ENCODE measurements around the gene SCARB1. TPM values are rescaled to one million over a fixed set of nuclear protein-coding genes. Genes with fewer than 3 reads are reported as not detected.
A peak's percentile ranks its signal among the peaks of the same experiment; 100 is the strongest.

SCARB1 gene
- total RNA-seq, 1 donor from 2014 or later: 24.0 TPM

DNA sequence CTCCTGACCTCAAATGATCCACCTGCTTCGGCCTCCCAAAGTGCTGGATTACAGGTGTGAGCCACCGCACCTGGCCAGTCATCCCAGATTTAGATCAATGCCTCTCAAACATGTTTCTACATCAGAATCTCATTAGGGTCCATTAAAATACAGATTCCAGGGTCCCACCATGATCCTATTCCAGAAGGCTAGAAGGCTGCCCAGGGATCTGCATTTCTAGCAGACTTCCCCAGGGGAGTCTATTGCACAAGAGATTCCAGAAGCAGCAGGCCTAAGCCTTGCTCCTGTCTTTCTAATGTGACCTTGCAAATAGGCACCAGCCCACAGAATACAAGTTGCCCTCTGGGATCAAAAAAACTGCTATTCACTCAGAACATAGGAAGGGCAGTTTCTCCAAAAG is 81.5 kb downstream of the SCARB1 start:
- ATAC-seq: no peak
- no peak overlapping the region for H3K4me3 ChIP-seq
- H3K27ac ChIP-seq: no peak overlapping the region
- H3K27me3 ChIP-seq (ENCODE audit: low read depth): no peaks in the 10 kb centered on the region
- H3K4me1 ChIP-seq: no peaks in the 10 kb centered on the region
- H3K36me3 ChIP-seq: peaks cover 28% of the 10 kb centered on the region
- no peak for TF ChIP-seq CTCF (IDR thresholded peaks at IDR 0.05)
- no peak for DNase-seq
- H3K9me3 ChIP-seq: no peaks in the 10 kb centered on the region
- intact Hi-C loops (cut with DNase I): no loop called here

GRCh38 chr12:124780752-124781685 is 82.6 kb downstream of the SCARB1 start:
- Histone ChIP-seq H3K4me3 (no peak overlapping the region), H3K9me3 (no peaks in the 10 kb centered on the region), H3K4me1 (peaks cover 5% of the 10 kb centered on the region), H3K27ac (no peak overlapping the region), H3K36me3 (peaks cover 25% of the 10 kb centered on the region), H3K27me3 (ENCODE audit: low read depth) (no peaks in the 10 kb centered on the region)
- TF ChIP-seq CTCF (IDR thresholded peaks at IDR 0.05): no peak
- peak in 1 of 2 donors; percentile 10 for ATAC-seq
- no peak for DNase-seq
- intact Hi-C loops (cut with DNase I): no loop called here

DNA sequence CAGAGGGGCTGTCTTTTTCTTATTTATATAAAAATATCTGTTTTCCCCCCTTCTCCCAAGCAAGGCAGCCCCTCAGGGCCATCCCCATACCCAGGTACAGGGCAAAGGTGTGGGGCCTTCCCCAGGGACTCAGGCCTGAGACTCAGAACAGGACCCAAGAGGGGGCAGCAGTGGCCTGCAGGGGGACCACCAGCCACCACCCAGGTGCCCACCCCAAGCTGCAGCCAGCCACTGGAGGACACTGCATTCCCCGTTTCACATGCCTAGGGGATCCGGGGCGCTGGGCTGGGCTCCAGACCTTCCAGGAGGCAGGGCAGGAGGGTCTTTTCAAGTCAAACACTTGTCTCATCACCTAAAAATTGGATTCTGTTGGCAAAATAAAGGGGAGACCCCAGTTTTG is 83.3 kb downstream of the SCARB1 start:
- Histone ChIP-seq H3K9me3 (no peaks in the 10 kb centered on the region), H3K4me3 (no peak overlapping the region), H3K27ac (no peak overlapping the region), H3K36me3 (peaks cover 19% of the 10 kb centered on the region), H3K4me1 (peaks cover 12% of the 10 kb centered on the region), H3K27me3 (ENCODE audit: low read depth) (no peaks in the 10 kb centered on the region)
- ATAC-seq: no peak
- intact Hi-C loops (cut with DNase I): no loop called here
- TF ChIP-seq CTCF (IDR thresholded peaks at IDR 0.05): no peak
- no peak for DNase-seq

DNA sequence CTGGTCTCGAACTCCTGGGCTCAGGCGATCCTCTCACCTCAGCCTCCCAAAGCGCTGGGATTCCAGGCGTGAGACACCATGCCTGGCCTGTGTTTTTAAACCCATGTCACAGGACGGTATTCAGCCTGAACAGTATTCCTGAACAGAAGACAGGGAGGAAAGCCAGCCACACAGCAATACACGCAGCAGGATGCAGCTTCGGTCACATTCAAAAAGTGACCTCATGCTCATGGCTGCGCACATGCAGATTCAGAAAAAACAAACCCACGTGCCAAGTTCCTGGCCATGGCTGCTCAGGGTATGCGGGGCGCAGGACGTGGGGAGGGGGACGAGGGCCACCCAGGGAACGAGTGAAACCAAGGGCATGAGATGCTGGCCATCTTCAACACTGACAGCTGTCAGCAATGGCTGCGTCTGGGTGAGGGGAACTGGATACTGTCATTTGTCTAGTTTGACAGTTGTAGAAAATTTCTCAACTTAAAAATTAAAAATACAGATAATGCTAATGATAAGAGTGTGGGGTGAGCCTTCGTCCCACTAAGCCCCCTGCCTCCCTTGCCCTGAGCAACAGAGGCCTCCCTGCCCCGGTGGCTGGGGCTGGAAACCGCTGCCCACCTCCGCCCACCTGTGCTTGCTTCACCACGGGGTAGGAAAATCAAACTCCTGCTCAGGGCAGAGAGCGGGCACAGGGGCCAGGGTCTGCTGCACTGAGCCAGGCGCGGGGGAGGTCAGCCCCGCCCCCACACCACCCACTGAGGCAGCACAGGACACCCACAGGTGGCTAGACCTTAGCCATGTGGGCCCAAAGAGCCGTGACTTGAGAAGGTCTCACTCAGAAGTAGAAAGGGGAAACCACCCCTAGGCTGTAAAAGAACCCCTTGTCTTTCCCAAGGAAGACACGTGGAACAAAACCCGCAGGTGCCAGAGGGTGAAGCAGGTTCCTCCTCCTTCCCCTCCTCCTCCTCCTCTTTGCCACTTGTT is 84.2 kb downstream of the SCARB1 start:
- intact Hi-C loops (cut with DNase I): loop anchor here (10.0 kb wide), 1 partner anchor 745 kb away; no protein-coding TSS in a partner anchor
- DNase-seq: no peak
- H3K27ac ChIP-seq: no peak overlapping the region

More for the DNA sequence above, 84.2 kb downstream of the SCARB1 start:
- Histone ChIP-seq H3K27me3 (ENCODE audit: low read depth) (no peaks in the 10 kb centered on the region), H3K4me3 (no peak overlapping the region), H3K4me1 (peaks cover 19% of the 10 kb centered on the region), H3K36me3 (peaks cover 10% of the 10 kb centered on the region), H3K9me3 (no peaks in the 10 kb centered on the region)
- TF ChIP-seq CTCF (IDR thresholded peaks at IDR 0.05): no peak
- no peak for ATAC-seq

Measured in lower lobe of right lung (tissue), 2 donors.